CD14-positive monocyte (primary cell): ENCODE measurements around the gene SPOP. TPM values are rescaled to one million over a fixed set of nuclear protein-coding genes. Genes with fewer than 3 reads are reported as not detected.
A peak's percentile ranks its signal among the peaks of the same experiment; 100 is the strongest.

Experiments used
- DNase-seq, 3 donors: peaks; one replicate each; pipeline ENCODE4 v3.0.0-alpha.2; 2011 to 2022
- H2AFZ ChIP-seq: 2 replicates; pipeline ENCODE4 v1.6.0; 2012; ENCODE audit warnings: mild to moderate bottlenecking, low read depth, low read length, inconsistent platforms; ENCODE audit not compliant: insufficient read depth, poor library complexity, severe bottlenecking
- H3K27ac ChIP-seq, 2 donors: 1 replicate in 1 of 2; 2 replicates in 1 of 2; pipeline ENCODE4 v1.5.1; 2012 to 2013; ENCODE audit warnings: low read length in 2 of 2, control low read depth in 1 of 2, inconsistent platforms in 1 of 2, low read depth in 1 of 2, mild to moderate bottlenecking in 1 of 2
- H3K27me3 ChIP-seq, 2 donors: one replicate each; pipeline versions ENCODE4 v1.6.0 to v1.6.1; 2011 to 2013; ENCODE audit warnings: low read length in 2 of 2; ENCODE audit not compliant: control insufficient read depth in 2 of 2, insufficient read depth in 2 of 2
- H3K36me3 ChIP-seq, 2 donors: replicated peaks in 1 of 2; 1 replicate in 1 of 2; 2 replicates in 1 of 2; pipeline versions ENCODE4 v1.5.1 to v1.6.1; 2012 to 2013; ENCODE audit warnings: low read length in 2 of 2, control low read depth in 1 of 2, inconsistent platforms in 1 of 2, mild to moderate bottlenecking in 1 of 2; ENCODE audit not compliant: insufficient read depth in 2 of 2, control insufficient read depth in 1 of 2
- H3K4me1 ChIP-seq, 2 donors: 1 replicate in 1 of 2; 2 replicates in 1 of 2; pipeline versions ENCODE4 v1.5.1 to v1.6.1; 2012 to 2013; ENCODE audit warnings: low read length in 2 of 2, control low read depth in 1 of 2, inconsistent platforms in 1 of 2, mild to moderate bottlenecking in 1 of 2, moderate library complexity in 1 of 2; ENCODE audit not compliant: insufficient read depth in 2 of 2, control insufficient read depth in 1 of 2
- H3K4me2 ChIP-seq: replicated peaks from 2 replicates; pipeline ENCODE3; 2012; ENCODE audit warnings: low read length, moderate library complexity, mild to moderate bottlenecking; ENCODE audit not compliant: poor library complexity, severe bottlenecking; ENCODE audit errors: extremely low read depth
- H3K4me3 ChIP-seq, 3 experiments: fragments of 200-600 bp in 1 of 3; sonication (generic) in 1 of 3; replicated peaks in 1 of 3; 1 replicate in 2 of 3; 2 replicates in 1 of 3; pipeline ENCODE4 v1.5.1; 2011 to 2013; ENCODE audit warnings: low read length in 3 of 3, mild to moderate bottlenecking in 3 of 3, control low read depth in 2 of 3, low read depth in 2 of 3, inconsistent platforms in 1 of 3, moderate library complexity in 1 of 3
- H3K79me2 ChIP-seq: 2 replicates; pipeline ENCODE4 v1.6.0; 2012; ENCODE audit warnings: mild to moderate bottlenecking, control low read depth, inconsistent platforms, low read length, moderate library complexity; ENCODE audit not compliant: insufficient read depth
- H3K9ac ChIP-seq: 2 replicates; pipeline ENCODE4 v1.6.0; 2017; ENCODE audit warnings: low read length, mild to moderate bottlenecking; ENCODE audit not compliant: insufficient read depth, poor library complexity, severe bottlenecking
- H3K9me3 ChIP-seq, 2 donors: replicated peaks in 1 of 2; 1 replicate in 1 of 2; 2 replicates in 1 of 2; pipeline versions ENCODE4 v1.5.1 to v1.6.1; 2012 to 2013; ENCODE audit warnings: low read length in 2 of 2, control low read depth in 1 of 2; ENCODE audit not compliant: control insufficient read depth in 1 of 2, insufficient read depth in 1 of 2
- H4K20me1 ChIP-seq: 2 replicates; pipeline ENCODE4 v1.6.0; 2012; ENCODE audit warnings: mild to moderate bottlenecking, low read length, control low read depth, moderate library complexity; ENCODE audit not compliant: insufficient read depth
- H3K27ac Mint-ChIP-seq, 7 donors: one replicate each; pipeline ENCODE4 v1.8.0; 2020; ENCODE audit warnings: mild to moderate bottlenecking in 7 of 7, mixed read lengths in 7 of 7, moderate library complexity in 6 of 7, inconsistent platforms in 2 of 7
- H3K27me3 Mint-ChIP-seq, 3 donors: one replicate each; pipeline ENCODE4 v1.8.0; 2021 to 2022; ENCODE audit warnings: low read depth in 3 of 3, mild to moderate bottlenecking in 3 of 3, mixed read lengths in 3 of 3, moderate library complexity in 3 of 3, inconsistent platforms in 1 of 3
- H3K36me3 Mint-ChIP-seq, 2 donors: one replicate each; pipeline ENCODE4 v1.8.0; 2020; ENCODE audit warnings: mixed read lengths in 2 of 2, inconsistent platforms in 1 of 2, mild to moderate bottlenecking in 1 of 2
- H3K4me1 Mint-ChIP-seq: one replicate; pipeline ENCODE4 v1.8.0; 2020; ENCODE audit warnings: mild to moderate bottlenecking, mixed read lengths
- H3K4me3 Mint-ChIP-seq, 2 donors: one replicate each; pipeline ENCODE4 v1.8.0; 2020; ENCODE audit warnings: mild to moderate bottlenecking in 2 of 2, mixed read lengths in 2 of 2, moderate library complexity in 1 of 2
- H3K9me3 Mint-ChIP-seq, 7 donors: one replicate each; pipeline ENCODE4 v1.8.0; 2020 to 2022; ENCODE audit warnings: mixed read lengths in 7 of 7, mild to moderate bottlenecking in 6 of 7, moderate library complexity in 6 of 7, inconsistent platforms in 2 of 7
- WGBS: methylation state at CpG from one replicate; pipeline ENCODE4 v1.1.5; 2013; ENCODE audit warnings: missing lambda C conversion rate; ENCODE audit not compliant: insufficient coverage; 5-methylcytosine and 5-hydroxymethylcytosine counted together
- intact Hi-C, 2 donors: fragments of 100-400 bp; cut with micrococcal nuclease; formaldehyde crosslinking; loops; one replicate each; pipeline versions ENCODE4 v1.15.0 to v1.15.1; 2023
- polyA plus RNA-seq, 3 donors: library from polyadenylated mRNA; depleted of rRNA in 1 of 3; unstranded in 2 of 3; stranded (reverse) in 1 of 3; fragments of 300-500 nt in 2 of 3; fragments of >200 nt in 1 of 3; fragmentation: Illumina TruSeq in 2 of 3; gene quantifications; 1 replicate in 2 of 3; 2 replicates in 1 of 3; pipeline ENCODE4 v1.2.3, GENCODE V29; 2012 to 2021
- TF ChIP-seq, protein P1 (sequence below): fragments of 200-600 bp; IDR thresholded peaks from one replicate; pipeline ENCODE4 v1.8.0; 2022; ENCODE audit warnings: antibody characterized with exemption, mild to moderate bottlenecking

Gene SPOP
- polyA plus RNA-seq, 3 donors: 41.3 to 65.5 (median 63.2) TPM

DNA sequence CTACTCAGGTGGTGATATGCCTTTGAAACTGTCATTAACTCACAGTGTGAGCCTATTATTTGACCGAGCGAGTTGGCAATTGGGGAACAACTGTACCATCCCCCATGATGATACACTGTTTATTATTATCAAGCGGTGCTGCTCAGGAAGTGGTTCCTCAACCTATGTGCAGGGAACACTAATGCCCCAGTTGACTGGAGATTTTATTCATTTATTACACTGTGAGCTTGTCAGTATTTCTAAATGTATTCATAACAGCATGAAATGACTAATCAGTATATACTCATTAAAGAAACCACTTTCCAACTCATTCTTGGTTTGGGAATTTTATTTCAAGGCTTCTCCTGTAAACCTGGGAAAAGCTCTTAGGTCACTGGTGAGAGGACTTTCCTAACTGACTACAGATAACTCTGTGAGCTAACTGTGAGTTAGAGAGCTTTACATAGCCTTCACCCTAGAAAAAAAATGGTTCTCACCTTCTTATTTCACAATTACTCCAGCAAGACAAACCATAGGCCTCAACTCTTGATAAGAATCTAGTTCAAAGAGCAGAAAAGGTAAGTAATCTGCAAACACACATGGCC, 59.8 kb downstream of the SPOP start:
- Histone ChIP-seq H3K9ac (no peak overlapping the region), H3K9me3 (no peaks in the 10 kb centered on the region), H3K79me2 (no peaks in the 10 kb centered on the region), H3K4me2 (no peak overlapping the region), H3K27me3 (no peaks in the 10 kb centered on the region), H2AFZ (no peak overlapping the region), H3K4me1 (peaks cover 20 to 36% of the 10 kb centered on the region in 2 donors), H3K36me3 (peaks cover 72 to 93% of the 10 kb centered on the region in 2 donors), H3K27ac (peak overlapping the region in 1 of 2 donors; percentile 57), H4K20me1 (peaks cover 79% of the 10 kb centered on the region), H3K4me3 (no peak overlapping the region)
- WGBS: no CpG with 5 or more reads among the region's 3 CpGs
- Mint-ChIP-seq H3K9me3 (no peaks in the 10 kb centered on the region), H3K4me3 (no peak overlapping the region), H3K27me3 (peaks cover 0 to 2% (median 0%) of the 10 kb centered on the region in 3 donors), H3K27ac (peak overlapping the region in 5 of 7 donors; percentile 15 to 68 (median 21)), H3K36me3 (peaks cover 67 to 92% of the 10 kb centered on the region in 2 donors), H3K4me1 (peaks cover 35% of the 10 kb centered on the region)
- peak; percentile 3 to 20 (median 6) for DNase-seq
- intact Hi-C loops: loop anchor here in 1 of 2 donors (10.0 kb wide), 1 partner anchor 77 kb away; no protein-coding TSS in a partner anchor
- TF ChIP-seq, protein P1, sequence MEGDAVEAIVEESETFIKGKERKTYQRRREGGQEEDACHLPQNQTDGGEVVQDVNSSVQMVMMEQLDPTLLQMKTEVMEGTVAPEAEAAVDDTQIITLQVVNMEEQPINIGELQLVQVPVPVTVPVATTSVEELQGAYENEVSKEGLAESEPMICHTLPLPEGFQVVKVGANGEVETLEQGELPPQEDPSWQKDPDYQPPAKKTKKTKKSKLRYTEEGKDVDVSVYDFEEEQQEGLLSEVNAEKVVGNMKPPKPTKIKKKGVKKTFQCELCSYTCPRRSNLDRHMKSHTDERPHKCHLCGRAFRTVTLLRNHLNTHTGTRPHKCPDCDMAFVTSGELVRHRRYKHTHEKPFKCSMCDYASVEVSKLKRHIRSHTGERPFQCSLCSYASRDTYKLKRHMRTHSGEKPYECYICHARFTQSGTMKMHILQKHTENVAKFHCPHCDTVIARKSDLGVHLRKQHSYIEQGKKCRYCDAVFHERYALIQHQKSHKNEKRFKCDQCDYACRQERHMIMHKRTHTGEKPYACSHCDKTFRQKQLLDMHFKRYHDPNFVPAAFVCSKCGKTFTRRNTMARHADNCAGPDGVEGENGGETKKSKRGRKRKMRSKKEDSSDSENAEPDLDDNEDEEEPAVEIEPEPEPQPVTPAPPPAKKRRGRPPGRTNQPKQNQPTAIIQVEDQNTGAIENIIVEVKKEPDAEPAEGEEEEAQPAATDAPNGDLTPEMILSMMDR: no peak

DNA sequence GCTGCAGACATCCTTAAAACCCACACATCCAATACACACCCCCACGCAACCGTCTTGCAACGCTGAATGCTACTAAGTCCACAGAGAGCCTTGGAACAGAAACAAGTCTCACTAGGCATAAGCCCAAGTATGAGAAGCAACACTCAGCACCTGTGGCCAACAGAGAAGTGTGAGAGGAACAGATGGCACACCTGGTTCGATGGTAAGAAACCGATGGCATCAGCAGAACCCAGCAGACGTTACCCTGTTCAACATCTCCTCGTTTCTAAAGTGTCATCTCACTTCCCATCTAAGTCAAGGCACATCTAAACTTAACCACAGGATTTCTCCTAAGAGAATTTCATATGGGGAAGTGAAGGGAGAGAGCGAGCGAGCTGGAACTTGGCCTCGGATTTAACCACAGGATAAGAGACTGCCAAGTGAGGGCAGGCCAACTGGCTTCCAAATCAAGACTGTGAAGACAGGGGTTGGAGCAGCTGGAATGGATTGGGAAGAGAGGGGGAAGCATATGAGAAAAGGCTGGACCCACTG, 61.2 kb downstream of the SPOP start:
- no peak overlapping the region for H3K9ac ChIP-seq
- H3K9me3 ChIP-seq: no peaks in the 10 kb centered on the region
- H2AFZ ChIP-seq: no peak overlapping the region
- peaks cover 5% of the 10 kb centered on the region for H3K79me2 ChIP-seq
- H3K27me3 ChIP-seq: no peaks in the 10 kb centered on the region
- H3K27ac ChIP-seq: peak overlapping the region in 1 of 2 donors; percentile 34
- H3K27me3 Mint-ChIP-seq: peaks cover 0 to 2% (median 0%) of the 10 kb centered on the region in 3 donors
- peaks cover 61 to 87% of the 10 kb centered on the region in 2 donors for H3K36me3 Mint-ChIP-seq
- WGBS: 4% methylated on average over 3 of the region's 10 CpGs
- peaks cover 20 to 39% of the 10 kb centered on the region in 2 donors for H3K4me1 ChIP-seq
- H3K27ac Mint-ChIP-seq: peak overlapping the region; percentile 21 to 85 (median 44)
- peak overlapping the region; percentile 37 to 54 for H3K4me3 Mint-ChIP-seq
- intact Hi-C loops: loop anchor here in 1 of 2 donors (10.0 kb wide), 1 partner anchor 78 kb away; no protein-coding TSS in a partner anchor
- peaks cover 37% of the 10 kb centered on the region for H3K4me1 Mint-ChIP-seq
- peak; percentile 6 to 20 (median 13) for DNase-seq
- no peak overlapping the region for H3K4me2 ChIP-seq
- TF ChIP-seq, protein P1: no peak
- H3K36me3 ChIP-seq: peaks cover 64 to 91% of the 10 kb centered on the region in 2 donors
- peaks cover 78% of the 10 kb centered on the region for H4K20me1 ChIP-seq
- no peaks in the 10 kb centered on the region for H3K9me3 Mint-ChIP-seq
- H3K4me3 ChIP-seq: no peak overlapping the region
